Heart left ventricle (tissue), 16 donors: Measurements from ENCODE around the gene CRIP3. TPM values are rescaled to one million over a fixed set of nuclear protein-coding genes. Genes with fewer than 3 reads are reported as not detected.
A peak's percentile ranks its signal among the peaks of the same experiment; 100 is the strongest.

ENCODE experiments used
- ATAC-seq, 4 donors: fragments of 200-7000 bp; cut with Tn5 transposase; one replicate each; pipeline ENCODE4 v1.9.1; 2020 to 2022; ENCODE audit warnings: moderate library complexity in 4 of 4, mild to moderate bottlenecking in 3 of 4, moderate number of reproducible peaks in 1 of 4
- DNase-seq, 5 donors: peaks; one replicate each; pipeline ENCODE4 v3.0.0-alpha.2; 2020
- H3K27ac ChIP-seq, 12 donors: fragments of 200-600 bp; sonication (generic) in 4 of 12; one replicate each; pipeline versions ENCODE4 v1.5.0 to v1.8.0; 2016 to 2022; ENCODE audit warnings: mild to moderate bottlenecking in 2 of 12
- H3K27me3 ChIP-seq, 9 donors: fragments of 200-600 bp; sonication (generic) in 2 of 9; one replicate each; pipeline versions ENCODE4 v1.5.1 to v1.8.0; 2016 to 2022; ENCODE audit warnings: mild to moderate bottlenecking in 3 of 9
- H3K36me3 ChIP-seq, 9 donors: fragments of 200-600 bp; sonication (generic) in 2 of 9; one replicate each; pipeline versions ENCODE4 v1.5.0 to v1.8.0; 2018 to 2022; ENCODE audit warnings: mild to moderate bottlenecking in 2 of 9
- H3K4me1 ChIP-seq, 12 donors: fragments of 200-600 bp; sonication (generic) in 4 of 12; one replicate each; pipeline versions ENCODE4 v1.5.0 to v1.8.0; 2016 to 2022; ENCODE audit warnings: mild to moderate bottlenecking in 3 of 12
- H3K4me3 ChIP-seq, 12 donors: fragments of 200-600 bp; sonication (generic) in 4 of 12; one replicate each; pipeline versions ENCODE4 v1.5.0 to v1.8.0; 2017 to 2022; ENCODE audit warnings: mild to moderate bottlenecking in 9 of 12, moderate library complexity in 4 of 12
- H3K9me3 ChIP-seq, 12 donors: fragments of 200-600 bp; sonication (generic) in 4 of 12; one replicate each; pipeline versions ENCODE4 v1.5.0 to v1.8.0; 2016 to 2022; ENCODE audit warnings: mild to moderate bottlenecking in 1 of 12
- CTCF ChIP-seq, 12 donors: fragments of 200-600 bp; sonication (generic) in 4 of 12; IDR thresholded peaks; one replicate each; pipeline versions ENCODE4 v1.5.0 to v1.8.0; 2018 to 2022; ENCODE audit warnings: antibody characterized with exemption in 12 of 12, mild to moderate bottlenecking in 5 of 12
- POLR2A ChIP-seq, 2 donors: fragments of 450-650 bp; IDR thresholded peaks; one replicate each; pipeline ENCODE4 v1.6.1; 2017; ENCODE audit warnings: antibody characterized with exemption in 2 of 2, mild to moderate bottlenecking in 2 of 2, moderate library complexity in 2 of 2
- WGBS, 4 donors: extraction: QIAGEN DNeasy Blood & Tissue Kit in 2 of 4; methylation state at CpG; one replicate each; pipeline versions ENCODE4 v1.1.5 to v1.1.7; 2013 to 2018; 5-methylcytosine and 5-hydroxymethylcytosine counted together
- intact Hi-C, 10 donors: fragments of 100-400 bp; cut with DNase I; formaldehyde crosslinking; loops; one replicate each; pipeline versions ENCODE4 v1.11.1 to v1.14.2; 2022
- polyA plus RNA-seq, 2 donors: library from polyadenylated mRNA; stranded (reverse); fragments of 200-250 nt; gene quantifications; one replicate each; pipeline ENCODE4 v1.2.3, GENCODE V29; 2013
- total RNA-seq, 9 donors: library from RNA; depleted of rRNA in 2 of 9; stranded (reverse); fragments of >200 nt in 2 of 9; fragmentation: NEBNext Ultra II Directional in 3 of 9; extraction: Animal tissue kit (Norgen Biotek cat#: 25700) in 3 of 9; gene quantifications; one replicate each; pipeline versions ENCODE4 v1.1.0 to v1.2.4, GENCODE V29; 2016 to 2023
- donor health status: ischemic (EF 13 %, LVEDD 7.1; RV severe dilation, severe dysfunction).
- donor health status: healthy with polysubstance abuse.
- donor health status: DM: no; HTN: yes; CAD: no.
- donor health status: DM: no; HTN: no; CAD: no.
- donor health status: ischemic (EF 25% LVEDD 6.9; RV normal size, moderate dysfunction).
- donor health status: ischemic (EF 25% LVEDD 5.7; RV mildly dilated, moderate dysfunction).
- donor health status: healthy.
- donor health status: DM: yes; HTN: yes; CAD: no.
- donor health status: ischemic (EF 35%, LVEDD 5.7; RV mildly dilated, moderate dysfunction).
- donor health status: nonischemic (EF 11% LVEDD 7.7; RV severe dilation, severe dysfunction).
- donor health status: DM: yes; HTN: yes; CAD: no.
- donor health status: PGD.
- donor health status: ischemic (EF 29% LVEDD 5.4; RV normal size, mild dysfunction).
- donor health status: nonischemic (EF 23%, LVEDD 6.1; RV moderate dilation, normal function).

The CRIP3 gene
- total and polyA plus RNA-seq, 11 donors, result 3.6 to 66.7 (median 20.9) TPM

DNA sequence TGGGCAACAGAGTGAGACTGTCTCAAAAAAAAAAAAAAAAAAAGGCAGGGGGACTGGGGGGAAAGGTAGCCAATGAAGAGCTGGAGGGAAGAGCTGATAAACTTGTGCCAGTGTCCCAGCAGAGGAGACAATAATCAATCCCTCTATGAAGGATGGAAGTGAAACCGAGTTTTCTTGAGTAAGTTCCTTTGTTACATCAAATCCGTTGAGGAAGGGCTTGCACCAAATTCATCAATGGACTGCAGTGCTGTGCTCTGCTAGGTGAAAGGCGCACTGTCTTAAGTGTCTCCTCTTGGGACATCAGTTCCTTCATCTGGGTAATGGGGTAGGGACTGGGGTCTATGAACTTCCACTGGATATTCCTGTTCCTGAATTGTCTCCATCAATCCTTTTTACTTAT, 3.0 kb upstream of the CRIP3 start:
- intact Hi-C loops, result no loop called here
- 71 to 90% (median 78%) methylated on average over 3 of the region's 3 CpGs for WGBS, 4 donors

DNA sequence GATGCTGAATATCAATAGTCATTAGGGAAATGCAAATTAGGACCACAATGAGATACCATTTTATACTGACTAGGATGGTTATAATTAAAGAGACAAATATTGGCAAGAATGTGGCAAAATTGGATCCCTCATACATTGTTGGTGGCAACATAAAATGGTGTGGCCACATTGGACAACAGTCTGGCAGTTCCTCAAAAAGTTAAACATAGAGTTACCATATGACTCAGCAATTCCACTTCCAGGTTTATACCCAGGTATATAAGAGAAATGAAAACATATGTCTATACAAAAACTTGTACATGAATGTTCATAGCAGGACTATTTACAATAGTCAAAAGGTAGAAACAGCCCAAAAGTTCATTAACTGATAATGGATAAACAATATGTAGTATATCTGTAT, 2.0 kb upstream of the CRIP3 start:
- Histone ChIP-seq H3K27me3 (peaks cover 0 to 8% (median 0%) of the 10 kb centered on the region in 9 donors), H3K36me3 (no peaks in the 10 kb centered on the region), H3K9me3 (no peaks in the 10 kb centered on the region), H3K4me1 (peaks cover 0 to 51% (median 11%) of the 10 kb centered on the region in 12 donors), H3K4me3 (no peak overlapping the region), H3K27ac (no peak overlapping the region)
- intact Hi-C loops, result no loop called here
- TF ChIP-seq CTCF (IDR thresholded peaks at IDR 0.05) (no peak), POLR2A (IDR thresholded peaks at IDR 0.05) (no peak)
- no peak for ATAC-seq
- no peak for DNase-seq

More for the DNA sequence above, 3.0 kb upstream of the CRIP3 start:
- Histone ChIP-seq H3K27ac (no peak overlapping the region), H3K27me3 (peaks cover 0 to 8% (median 0%) of the 10 kb centered on the region in 9 donors), H3K36me3 (no peaks in the 10 kb centered on the region), H3K9me3 (no peaks in the 10 kb centered on the region), H3K4me3 (no peak overlapping the region), H3K4me1 (peaks cover 0 to 51% (median 11%) of the 10 kb centered on the region in 12 donors)
- TF ChIP-seq CTCF (IDR thresholded peaks at IDR 0.05), result no peak
- TF ChIP-seq POLR2A (IDR thresholded peaks at IDR 0.05), result no peak
- ATAC-seq, result no peak
- DNase-seq, result no peak

- Histone ChIP-seq H3K9me3 (no peaks in the 10 kb centered on the region), H3K36me3 (no peaks in the 10 kb centered on the region), H3K4me1 (peaks cover 0 to 51% (median 11%) of the 10 kb centered on the region in 12 donors), H3K4me3 (no peak overlapping the region), H3K27ac (no peak overlapping the region), H3K27me3 (peaks cover 0 to 8% (median 0%) of the 10 kb centered on the region in 9 donors)
- intact Hi-C loops, result no loop called here
- DNase-seq, result no peak
- TF ChIP-seq POLR2A (IDR thresholded peaks at IDR 0.05), result no peak
- no peak for TF ChIP-seq CTCF (IDR thresholded peaks at IDR 0.05)
- WGBS, 4 donors, result 94 to 98% (median 95%) methylated on average over 2 of the region's 2 CpGs
- no peak for ATAC-seq
Measured at GRCh38 chr6:43310134-43310533, 1.5 kb upstream of the CRIP3 start.

DNA sequence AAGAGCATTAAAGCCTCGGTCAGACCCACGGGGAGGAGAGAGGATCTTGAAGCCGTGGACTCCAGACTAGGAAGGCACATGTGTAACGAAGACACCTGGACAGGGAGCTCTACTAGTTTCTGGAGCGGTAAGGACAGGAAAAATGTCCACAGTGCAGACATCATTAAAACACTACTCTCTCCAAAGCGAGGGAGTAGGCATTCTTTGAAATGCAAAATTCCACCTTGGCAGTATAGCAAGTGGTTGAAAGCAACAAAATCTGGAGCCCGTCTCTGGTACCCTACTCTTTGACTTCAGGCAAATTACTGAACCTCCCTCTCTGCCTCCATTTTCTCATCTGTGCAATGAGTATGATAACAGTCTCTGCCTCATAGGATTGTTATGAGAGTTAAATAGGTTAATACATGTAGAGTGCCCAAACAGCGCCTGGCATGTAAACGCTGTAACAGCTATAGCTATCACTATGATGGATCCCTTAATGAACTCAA, 408 bp upstream of the CRIP3 start:
- H3K4me1 ChIP-seq, result peaks cover 0 to 50% (median 11%) of the 10 kb centered on the region in 12 donors
- peak overlapping the region in 7 of 12 donors; percentile 36 to 83 (median 67) for H3K27ac ChIP-seq
- TF ChIP-seq POLR2A (IDR thresholded peaks at IDR 0.05), result no peak
- TF ChIP-seq CTCF (IDR thresholded peaks at IDR 0.05), result no peak
- no peak for ATAC-seq
- H3K36me3 ChIP-seq, result no peaks in the 10 kb centered on the region
- 46 to 53% (median 49%) methylated on average over 9 of the region's 9 CpGs for WGBS, 4 donors
- intact Hi-C loops, result no loop called here
- peaks cover 0 to 8% (median 0%) of the 10 kb centered on the region in 9 donors for H3K27me3 ChIP-seq
- no peaks in the 10 kb centered on the region for H3K9me3 ChIP-seq
- H3K4me3 ChIP-seq, result peak overlapping the region in 9 of 12 donors; percentile 42 to 65 (median 53)
- DNase-seq, result no peak
